Renal cortex interstitium (tissue), 11 donors: ENCODE data around the gene NMU. TPM values are rescaled to one million over a fixed set of nuclear protein-coding genes. Genes with fewer than 3 reads are reported as not detected.
"Not testable (repeated sequence)": the region's sequence is repeated elsewhere in the genome, so short reads cannot be mapped to it uniquely, and the experiment has no call there.

Experiments used
- DNase-seq, 11 donors: peaks; one replicate each; pipeline ENCODE4 v3.0.0-alpha.2; 2013; ENCODE audit warnings: low read depth in 9 of 11, low spot score in 4 of 11; ENCODE audit errors: extremely low read depth in 1 of 11
- polyA plus RNA-seq, 3 donors: library from polyadenylated mRNA; unstranded; fragments of 120-200 nt; gene quantifications; one replicate each; pipeline ENCODE4 v1.2.1, GENCODE V29; 2013; ENCODE audit not compliant: insufficient read length in 3 of 3

NMU gene
- polyA plus RNA-seq, 3 donors = 10.6 to 30.0 (median 12.9) TPM

DNA sequence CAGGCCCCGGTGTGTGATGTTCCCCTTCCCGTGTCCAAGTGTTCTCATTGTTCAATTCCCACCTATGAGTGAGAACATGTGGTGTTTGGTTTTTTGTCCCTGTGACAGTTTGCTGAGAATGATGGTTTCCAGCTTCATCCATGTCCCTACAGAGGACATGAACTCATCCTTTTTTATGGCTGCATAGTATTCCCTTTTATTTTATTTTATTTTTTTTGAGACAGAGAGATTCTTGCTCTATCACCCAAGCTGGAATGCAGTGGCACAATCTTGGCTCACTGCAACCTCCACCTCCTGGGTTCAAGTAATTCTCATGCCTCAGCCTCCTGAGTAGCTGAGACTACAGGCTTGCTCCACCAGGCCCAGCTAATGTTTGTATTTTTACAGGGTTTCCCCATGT, 53.3 kb downstream of the NMU start:
- DNase-seq = not testable (repeated sequence)

DNA sequence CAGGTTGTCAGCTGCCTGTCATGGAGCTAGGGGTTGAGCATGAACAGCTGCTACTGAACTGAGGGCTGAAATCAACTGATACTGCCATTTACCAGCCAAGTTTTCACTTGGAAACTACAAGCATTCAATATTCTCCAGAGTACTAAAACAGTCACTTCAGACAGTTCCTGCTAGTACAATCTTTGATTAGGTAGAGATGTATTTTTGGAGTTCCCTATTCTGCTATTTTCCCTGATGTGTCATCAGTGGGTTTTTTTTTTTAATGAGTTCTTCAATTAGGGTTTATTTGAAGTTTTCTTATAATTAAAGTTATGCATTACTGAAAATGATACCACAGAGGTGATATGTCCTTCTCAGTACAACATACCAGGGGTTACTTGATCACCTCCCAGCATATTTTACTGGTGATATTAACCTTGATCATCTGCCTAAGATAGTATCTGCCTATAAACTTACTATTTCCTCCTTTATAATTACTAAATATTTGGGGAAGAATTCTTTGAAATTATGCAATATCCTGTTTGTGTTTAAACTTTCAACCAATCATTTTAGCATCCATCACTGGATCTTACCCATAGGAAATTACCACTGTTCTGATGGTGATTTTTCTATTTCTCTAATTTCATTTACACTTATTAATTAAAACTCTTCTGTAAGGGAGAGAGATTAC, 57.6 kb downstream of the NMU start:
- DNase-seq = no peak

DNA sequence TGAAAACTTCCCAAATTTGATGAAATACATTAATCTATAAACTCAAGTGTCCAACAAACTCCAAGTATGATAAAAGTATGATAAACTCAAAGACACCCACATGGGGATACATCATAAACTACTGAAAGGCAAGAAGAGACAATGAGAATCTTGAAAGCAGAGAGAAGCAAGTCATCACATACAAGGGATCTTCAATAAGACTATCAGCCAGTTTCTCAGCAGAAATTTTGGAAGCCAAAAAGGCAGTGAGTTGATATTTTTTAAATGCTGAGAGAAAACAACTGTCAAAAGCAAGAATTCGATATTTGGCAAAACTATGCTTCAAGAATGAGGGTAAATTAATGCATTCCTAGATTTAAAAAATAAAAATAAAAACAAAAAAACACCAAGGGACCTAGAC, 60.6 kb downstream of the NMU start:
- DNase-seq = no peak

DNA sequence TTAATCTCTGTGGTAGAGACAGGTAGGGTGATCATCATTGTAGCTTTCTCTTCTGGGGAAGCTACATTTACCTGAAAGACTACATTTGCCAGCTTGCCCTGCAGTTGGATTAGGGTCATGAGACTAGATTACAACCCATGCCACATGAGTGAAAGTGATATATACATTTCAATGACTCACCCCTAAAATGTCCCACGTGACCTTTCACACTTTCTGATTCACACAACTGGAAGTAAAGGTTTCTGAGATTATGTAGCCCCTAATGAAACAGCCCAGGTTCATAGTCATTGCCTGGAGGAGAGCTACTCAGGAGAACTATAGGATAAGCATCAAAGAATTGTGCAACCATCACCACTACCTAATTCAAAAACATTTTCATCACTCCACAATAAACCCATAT, 61.8 kb downstream of the NMU start:
- no peak for DNase-seq

DNA sequence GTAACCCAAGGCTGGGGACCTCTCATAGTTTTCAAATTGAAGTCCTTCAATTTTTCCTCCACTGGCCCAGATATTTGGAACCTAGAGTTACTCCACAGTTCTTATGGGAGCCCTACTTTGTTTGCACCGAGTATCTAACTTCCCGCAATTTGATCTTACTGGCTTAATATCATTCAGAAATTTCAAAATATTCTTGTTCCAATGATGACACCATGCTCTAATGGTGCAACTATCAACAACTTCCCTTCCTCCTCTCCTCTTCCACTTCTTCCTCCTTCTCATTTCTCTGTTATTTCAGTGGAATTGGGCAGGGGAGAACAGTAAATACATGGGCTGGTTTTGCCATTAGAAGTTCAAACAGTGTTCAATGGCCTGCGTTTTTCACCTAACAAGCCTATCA, 64.3 kb downstream of the NMU start:
- no peak for DNase-seq

DNA sequence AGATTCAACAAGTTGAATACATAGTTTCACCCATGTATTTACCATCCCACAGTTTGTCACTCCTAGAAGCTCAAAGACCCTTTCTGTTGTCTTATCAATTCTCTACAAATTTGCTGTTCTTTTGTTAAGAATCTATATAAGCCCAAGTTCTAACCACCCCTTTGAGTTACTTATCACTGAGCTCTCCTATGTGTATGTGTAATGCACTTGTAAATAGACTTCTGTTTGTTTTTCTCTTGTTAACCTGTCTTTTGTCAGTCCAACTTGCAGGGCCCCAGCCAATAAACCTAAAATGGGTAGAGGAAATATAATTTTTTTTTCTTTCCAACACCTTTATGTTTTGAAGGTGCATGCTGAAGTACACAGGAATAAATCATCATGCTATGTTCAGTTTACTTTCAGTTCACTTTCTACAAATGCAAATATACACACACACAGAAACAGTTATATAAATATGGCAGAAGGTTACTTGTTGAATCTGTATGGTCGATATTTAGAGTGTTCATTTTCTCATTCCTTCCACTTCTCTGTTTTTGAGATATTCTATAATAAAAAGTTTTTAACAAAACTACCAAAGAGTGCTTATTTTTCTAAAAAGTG, 67.1 kb downstream of the NMU start:
- no peak for DNase-seq

DNA sequence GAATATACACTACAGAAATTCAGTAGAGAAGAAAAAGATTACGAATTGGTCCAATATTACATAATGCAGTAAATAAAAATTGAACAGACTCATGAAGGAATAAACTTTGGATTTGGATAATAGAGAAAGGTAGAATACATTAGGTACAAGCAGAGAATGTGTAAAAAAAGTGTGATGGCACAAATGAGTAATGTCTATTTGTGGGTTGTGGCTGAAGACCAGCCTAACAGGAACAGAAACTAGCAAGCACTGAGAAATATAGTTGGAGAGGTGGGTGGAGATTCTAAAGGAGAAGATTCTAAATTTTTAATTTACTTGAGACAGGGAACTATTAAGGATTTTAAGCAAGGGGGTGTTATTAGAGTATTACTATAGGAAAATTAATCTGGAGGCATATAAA, 74.2 kb downstream of the NMU start:
- DNase-seq = no peak

DNA sequence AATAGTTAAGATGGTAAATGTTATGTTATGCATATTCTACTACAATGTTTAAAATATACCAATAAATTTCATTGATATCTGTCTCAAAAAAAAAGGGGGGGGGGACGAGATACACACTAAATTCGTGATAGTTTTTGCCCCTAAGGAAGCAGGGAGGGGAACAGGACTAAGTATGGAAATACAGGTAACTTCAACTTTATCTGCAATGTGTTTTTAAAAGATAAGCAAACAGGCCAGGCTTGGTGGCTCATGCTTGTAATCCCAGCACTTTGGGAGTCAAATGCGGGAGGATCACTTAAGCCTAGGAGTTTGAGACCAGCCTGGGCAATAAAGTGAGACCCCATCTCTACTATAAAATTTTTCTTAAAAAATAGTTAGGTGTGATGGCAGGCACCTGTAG, 76.0 kb downstream of the NMU start:
- no peak for DNase-seq

DNA sequence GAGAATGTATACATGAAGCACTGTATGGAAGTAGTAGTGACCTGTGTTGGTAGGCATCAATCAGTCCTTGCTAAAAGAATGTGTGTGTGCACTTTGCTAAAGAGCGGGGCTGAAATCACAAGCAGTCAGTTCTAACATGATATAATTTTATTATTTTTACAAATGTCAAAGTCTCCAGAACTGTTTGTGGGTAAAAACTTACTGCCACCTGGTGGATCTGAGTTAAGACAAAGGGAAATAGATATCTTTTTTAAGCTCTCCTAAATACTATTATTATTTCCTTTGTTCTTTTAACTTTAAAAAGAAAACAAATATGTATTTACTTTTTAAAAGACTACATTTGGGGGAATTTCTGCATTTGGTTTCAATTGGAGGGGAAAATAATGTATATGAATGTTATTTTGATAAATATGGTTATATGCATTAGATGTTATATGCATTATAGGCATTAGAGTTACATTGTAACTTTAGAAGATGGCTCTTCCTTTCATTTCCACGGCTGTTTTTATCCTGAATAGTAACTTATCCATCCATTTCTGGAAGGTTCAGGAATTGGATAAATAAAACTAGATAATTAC, 81.6 kb downstream of the NMU start:
- no peak for DNase-seq

DNA sequence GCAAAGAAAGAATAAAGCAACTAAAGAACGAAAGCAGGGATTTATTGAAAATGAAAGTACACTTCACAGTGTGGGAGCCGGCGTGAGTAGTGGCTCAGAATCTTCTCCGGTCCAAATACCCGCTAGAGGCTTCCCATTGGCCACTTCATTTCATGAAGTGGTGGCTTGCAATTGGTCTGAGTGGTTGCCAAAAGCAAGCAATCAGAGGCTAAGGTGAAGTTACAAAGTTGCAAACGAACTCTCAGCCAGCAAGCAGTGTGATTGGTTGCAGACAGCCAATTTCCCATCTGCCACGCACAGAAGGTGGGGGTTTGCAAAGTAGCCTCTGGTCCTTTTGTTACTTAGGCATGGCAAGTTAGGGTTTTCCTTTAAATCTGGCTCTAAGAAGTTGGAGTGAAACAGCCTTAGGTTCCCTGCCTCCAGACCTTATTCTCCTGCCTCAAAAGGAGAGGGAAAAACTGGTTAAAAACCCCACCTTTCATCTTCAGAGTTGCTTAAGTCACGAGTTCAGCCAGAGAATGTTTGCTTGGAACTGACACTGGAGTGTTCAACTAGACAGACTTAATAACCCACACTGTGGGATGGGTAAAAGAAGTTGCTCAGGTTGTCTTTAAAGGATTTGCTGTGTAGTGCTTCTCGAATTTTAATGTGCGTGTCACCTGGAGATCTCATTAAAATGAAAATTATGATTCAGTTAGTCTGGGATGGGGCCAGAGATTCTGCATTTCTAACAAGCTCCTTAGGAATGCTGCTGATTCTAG, 82.5 kb downstream of the NMU start:
- DNase-seq = no peak

DNA sequence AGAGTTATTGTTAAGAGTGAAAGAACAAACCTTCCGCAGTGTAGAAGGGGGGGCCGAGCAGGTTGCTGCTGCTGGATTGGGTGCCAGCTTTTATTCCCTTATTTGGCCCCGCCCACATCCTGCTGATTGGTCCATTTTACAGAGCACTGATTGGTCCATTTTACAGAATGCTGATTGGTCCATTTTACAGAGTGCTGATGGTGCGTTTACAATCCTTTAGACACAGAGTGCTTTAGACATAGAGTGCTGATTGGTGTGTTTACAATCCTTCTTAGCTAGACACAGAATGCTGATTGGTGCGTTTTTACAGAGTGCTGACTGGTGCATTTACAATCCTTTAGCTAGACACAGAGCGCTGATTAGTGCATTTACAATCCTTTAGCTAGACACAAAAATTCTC, 84.1 kb downstream of the NMU start:
- DNase-seq = not testable (repeated sequence)

DNA sequence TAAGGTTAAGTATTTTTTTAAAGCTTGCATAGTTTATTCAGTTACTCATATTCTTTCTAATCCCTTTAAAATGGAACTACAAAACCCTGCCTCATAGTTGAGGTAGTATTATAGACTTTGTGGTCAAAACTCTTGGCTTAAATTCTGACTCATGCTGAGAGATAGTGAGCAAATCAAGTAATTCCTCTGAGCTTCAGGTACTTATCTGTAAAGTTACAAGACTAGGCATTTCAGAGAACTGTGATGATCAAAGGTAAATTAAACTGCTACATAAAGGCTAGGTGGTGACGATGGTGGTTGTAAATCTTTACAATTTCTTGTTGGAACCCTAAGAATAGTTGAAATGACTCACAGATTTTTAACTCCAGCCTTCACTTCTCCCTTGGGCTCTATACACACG, 86.2 kb downstream of the NMU start:
- DNase-seq = no peak

DNA sequence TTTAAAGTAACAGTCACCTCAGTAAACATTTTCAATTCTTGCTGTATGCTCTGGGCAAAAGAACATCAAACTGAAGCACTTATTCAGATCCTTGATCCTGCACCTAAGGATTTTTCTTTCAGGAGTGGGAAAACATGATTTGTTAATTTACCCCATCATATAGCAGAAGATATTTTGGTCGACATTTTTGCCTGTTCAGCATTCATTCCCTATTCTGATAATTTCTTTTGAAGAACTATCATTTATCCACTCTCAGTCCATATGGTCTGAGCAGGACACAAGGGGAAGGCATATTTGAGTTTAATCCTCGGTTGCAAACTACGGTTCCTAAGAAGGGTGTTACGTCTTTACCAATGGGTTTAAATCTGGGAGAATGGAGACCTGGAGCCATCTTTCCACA, 88.2 kb downstream of the NMU start:
- DNase-seq = no peak

DNA sequence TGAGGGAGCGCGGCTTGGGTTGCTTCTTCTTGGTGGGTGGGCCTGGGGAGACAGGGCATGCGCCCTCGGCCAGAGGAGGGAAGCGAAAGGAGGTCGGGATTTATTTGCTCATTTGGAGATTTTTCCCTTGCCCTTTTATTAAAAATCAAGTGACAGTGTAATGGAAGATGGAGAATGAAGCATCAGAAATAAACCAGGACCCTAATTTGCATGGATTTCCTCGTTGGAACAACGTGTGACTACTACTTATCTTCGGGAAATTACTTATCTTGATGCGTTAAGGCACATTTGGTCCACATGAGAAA, 88.7 kb downstream of the NMU start:
- peak in 4 of 11 donors; percentile 33 to 46 (median 40) for DNase-seq

DNA sequence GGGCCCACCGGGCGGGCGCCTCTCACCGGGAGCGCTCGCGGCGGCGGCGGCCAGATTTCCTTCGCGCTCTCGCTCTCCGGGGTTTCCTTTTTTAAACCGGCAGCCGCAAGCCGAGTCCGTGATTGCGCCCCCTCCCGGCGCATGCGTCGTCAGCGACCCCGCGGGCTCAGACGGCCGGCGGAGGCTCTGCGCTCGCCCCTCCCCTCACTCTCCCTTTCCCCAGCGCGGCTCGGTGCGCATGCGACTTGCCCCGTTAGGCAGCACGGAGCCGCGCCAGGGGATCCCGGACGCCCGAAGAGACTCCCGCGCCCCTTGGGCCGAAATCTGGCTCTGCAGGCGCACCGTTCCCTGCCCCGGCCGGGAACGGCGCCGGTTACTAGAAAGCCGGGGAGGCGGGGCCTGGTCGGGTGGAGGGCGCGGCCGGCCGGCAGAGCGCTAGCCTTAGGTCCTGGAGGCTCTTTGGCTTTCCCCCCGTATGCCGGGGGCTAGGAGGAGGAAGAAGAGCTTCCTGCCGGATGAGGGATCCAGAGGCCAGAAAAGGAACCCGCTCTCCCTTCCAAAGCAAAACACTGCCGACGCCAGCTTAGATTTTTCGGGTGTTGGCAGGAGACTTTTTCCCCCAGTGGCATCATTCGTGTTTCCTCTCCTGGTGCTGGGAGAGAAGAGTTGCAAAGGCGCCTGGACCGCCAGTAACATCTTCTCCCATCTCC, 89.2 kb downstream of the NMU start, which contains the start of gene CLOCK:
Gene CLOCK, minus strand, starts transcription at position 154 of the 710 bp plus-strand sequence. CDS start 64,124 bp downstream, outside the sequence.
- peak; percentile 72 to 89 (median 83) for DNase-seq

DNA sequence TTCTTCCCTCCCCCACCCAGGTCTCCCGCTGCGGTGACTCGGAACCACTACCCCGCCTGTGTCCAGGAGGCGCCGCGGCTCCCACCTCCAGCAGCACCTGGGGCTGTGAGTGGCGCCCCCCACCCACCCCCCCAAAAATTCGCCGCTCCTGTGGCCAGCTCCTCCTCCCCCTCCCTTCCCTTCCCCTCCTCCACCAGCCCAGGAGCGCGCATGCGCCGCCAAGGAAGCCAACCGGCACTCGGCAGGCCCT, 89.7 kb downstream of the NMU start:
- DNase-seq = no peak

DNA sequence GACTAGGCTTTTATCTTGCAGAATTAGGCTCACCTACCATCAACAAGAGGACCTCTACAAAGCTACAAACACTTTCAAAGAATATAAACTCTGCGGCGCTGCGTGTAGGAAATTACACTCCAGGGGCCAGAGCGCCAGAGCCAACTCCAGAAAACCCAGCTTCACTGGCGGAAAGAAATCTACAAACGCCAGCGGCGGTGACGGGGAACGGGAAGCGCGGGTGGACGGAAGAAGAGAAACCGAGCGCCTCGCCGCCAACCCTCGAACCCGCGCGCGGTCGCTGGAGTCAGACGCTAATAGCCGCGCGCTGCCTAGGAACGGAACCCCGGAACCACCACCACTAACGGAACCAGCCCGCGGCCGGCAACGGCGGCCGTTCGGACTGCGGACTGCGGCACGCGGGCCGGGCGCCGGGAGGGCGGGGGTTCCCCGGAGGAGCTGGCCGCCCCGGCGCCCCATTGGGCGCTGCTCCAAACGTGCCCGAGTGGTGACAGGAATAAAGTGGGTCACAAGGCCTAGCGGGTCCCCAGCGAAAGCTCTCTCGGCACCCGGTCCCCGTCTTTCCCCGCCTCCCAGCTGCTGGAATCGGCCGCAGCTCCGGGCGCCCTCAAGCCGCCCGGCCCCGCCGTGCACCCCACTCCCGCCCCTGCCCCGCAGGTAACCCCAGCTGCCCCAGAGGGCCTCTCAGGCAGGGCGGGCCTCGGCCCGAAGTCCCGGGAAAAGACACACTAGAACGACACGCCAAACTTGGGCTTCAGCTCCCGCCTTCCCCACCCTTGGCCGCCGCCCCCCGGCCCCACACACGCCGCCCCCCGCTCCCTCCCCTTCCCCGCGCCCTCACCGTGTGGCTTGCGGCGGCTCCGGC, 90.2 kb downstream of the NMU start:
- DNase-seq = peak in 10 of 11 donors; percentile 42 to 67 (median 59)
